ENCODE data around the gene TAS2R3.

TAS2R3 gene

DNA sequence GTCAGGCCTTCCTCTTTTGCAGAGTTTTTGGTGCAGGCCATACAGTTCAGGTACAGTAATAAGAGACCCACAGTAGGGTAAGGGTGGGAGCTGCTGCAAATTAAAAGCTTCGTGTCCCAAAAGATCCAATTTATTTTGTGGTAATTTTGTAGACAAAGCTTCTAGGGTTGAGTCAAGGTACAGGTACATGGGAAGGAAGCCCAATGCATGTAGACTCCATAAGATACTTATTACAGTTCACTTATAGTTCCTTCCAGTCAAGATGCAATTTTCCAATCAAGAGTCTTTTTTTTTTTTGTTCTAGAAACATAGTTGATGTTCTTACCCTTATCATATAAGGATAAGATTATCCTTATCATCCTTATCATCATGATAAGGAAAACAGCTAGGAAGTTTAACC lies 12.5 kb downstream of the TAS2R3 start, which contains the start of gene TAS2R4:
TAS2R4 (plus strand) TSS at position 301 of the 400 bp plus-strand sequence. CDS start 1,815 bp downstream, outside the sequence.
- Histone ChIP-seq H3K9ac (ENCODE audit: low read depth in 1 of 2, low read length in 2 of 2) (no peak within 1 kb of the TSS), H3K27ac (ENCODE audit: low read depth in 2 of 2, low read length in 2 of 2) (no peak within 1 kb of the TSS), H3K4me1 (ENCODE audit: control insufficient read depth in 2 of 2, insufficient read depth in 2 of 2, low read length in 2 of 2) (no peaks in the 10 kb centered on the region), H3K36me3 (ENCODE audit: control insufficient read depth in 2 of 2, insufficient read depth in 2 of 2, low read length in 2 of 2) (peaks cover 15 to 19% of the 10 kb centered on the region in 2 donors), H3K27me3 (ENCODE audit: control insufficient read depth in 2 of 2, insufficient read depth in 2 of 2, low read length in 2 of 2) (no peaks in the 10 kb centered on the region), H3K4me3 (ENCODE audit: low read length in 2 of 2) (no peak within 1 kb of the TSS), H3K9me3 (ENCODE audit: control insufficient read depth in 2 of 2, low read length in 2 of 2) (no peaks in the 10 kb centered on the region)

DNA sequence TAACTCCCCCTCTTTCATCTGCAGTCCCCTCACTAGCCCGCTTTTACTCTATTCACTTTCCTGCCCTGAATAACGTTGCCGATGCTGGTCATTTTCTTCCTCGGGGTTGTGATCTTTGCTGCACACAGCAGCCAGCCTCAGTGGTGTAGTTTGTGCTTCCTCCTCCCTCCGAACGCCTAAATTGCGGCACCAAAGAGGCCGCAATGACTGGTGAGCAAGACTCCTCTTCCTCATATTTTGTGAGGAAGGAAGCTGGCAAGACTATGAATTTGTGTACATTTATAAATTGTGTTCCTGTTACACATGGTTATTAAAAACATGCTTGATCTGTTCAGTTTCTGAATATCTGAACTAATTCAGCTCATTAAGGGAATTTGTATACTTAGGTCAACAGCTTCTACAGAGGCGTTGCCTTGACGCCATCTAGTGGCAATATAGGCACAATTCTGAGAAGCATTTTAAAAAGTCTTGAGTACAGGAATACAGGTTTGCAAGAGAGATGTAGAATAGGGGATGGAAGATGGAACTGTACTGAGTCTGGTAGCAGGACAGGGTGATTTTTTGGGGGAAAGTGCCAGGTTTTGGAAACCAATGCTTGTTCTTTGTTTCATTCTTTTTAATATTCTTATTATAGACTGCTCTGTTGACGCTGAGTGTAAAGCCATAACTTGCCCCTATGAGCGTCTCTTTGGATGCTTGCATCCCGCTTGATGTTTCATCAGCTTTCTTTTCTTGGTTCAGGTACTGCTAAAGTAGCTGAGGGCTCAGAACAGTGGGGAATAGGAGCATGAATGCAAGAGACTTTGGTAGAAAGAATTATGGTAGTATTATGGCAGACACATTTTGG lies 22.0 kb downstream of the TAS2R3 start:
- no peaks in the 10 kb centered on the region for H3K4me1 ChIP-seq (ENCODE audit: control insufficient read depth in 2 of 2, insufficient read depth in 2 of 2, low read length in 2 of 2)
- H3K4me3 ChIP-seq (ENCODE audit: low read length in 2 of 2), result no peak overlapping the region
- no peaks in the 10 kb centered on the region for H3K9me3 ChIP-seq (ENCODE audit: control insufficient read depth in 2 of 2, low read length in 2 of 2)
- no peak overlapping the region for H3K9ac ChIP-seq (ENCODE audit: low read depth in 1 of 2, low read length in 2 of 2)
- H3K27ac ChIP-seq (ENCODE audit: low read depth in 2 of 2, low read length in 2 of 2), result no peak overlapping the region
- H3K27me3 ChIP-seq (ENCODE audit: control insufficient read depth in 2 of 2, insufficient read depth in 2 of 2, low read length in 2 of 2), result no peaks in the 10 kb centered on the region
- peaks cover 2 to 3% of the 10 kb centered on the region in 2 donors for H3K36me3 ChIP-seq (ENCODE audit: control insufficient read depth in 2 of 2, insufficient read depth in 2 of 2, low read length in 2 of 2)

DNA sequence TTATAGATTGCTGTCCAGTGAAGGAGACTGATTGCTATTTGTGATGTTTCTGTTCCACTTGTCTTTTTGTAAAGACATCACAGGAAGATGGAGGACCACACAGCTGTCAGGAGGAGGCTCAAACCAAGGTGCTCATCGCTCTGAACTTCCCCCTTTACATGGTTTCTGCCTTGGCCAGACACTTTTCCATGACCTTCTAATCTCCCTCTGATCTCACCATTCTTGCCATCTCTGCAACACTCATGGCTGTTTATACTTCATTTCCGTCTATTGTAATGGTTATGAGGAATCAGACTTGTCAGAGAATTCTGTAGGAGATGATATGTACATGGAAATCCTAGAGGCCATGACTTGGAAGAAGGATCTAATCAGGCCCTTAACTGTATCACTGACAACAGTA lies 24.4 kb downstream of the TAS2R3 start:
- Histone ChIP-seq H3K9me3 (ENCODE audit: control insufficient read depth in 2 of 2, low read length in 2 of 2) (no peaks in the 10 kb centered on the region), H3K36me3 (ENCODE audit: control insufficient read depth in 2 of 2, insufficient read depth in 2 of 2, low read length in 2 of 2) (peaks cover 2 to 3% of the 10 kb centered on the region in 2 donors), H3K4me3 (ENCODE audit: low read length in 2 of 2) (no peak overlapping the region), H3K4me1 (ENCODE audit: control insufficient read depth in 2 of 2, insufficient read depth in 2 of 2, low read length in 2 of 2) (no peaks in the 10 kb centered on the region), H3K27ac (ENCODE audit: low read depth in 2 of 2, low read length in 2 of 2) (no peak overlapping the region), H3K9ac (ENCODE audit: low read depth in 1 of 2, low read length in 2 of 2) (no peak overlapping the region), H3K27me3 (ENCODE audit: control insufficient read depth in 2 of 2, insufficient read depth in 2 of 2, low read length in 2 of 2) (no peaks in the 10 kb centered on the region)

DNA sequence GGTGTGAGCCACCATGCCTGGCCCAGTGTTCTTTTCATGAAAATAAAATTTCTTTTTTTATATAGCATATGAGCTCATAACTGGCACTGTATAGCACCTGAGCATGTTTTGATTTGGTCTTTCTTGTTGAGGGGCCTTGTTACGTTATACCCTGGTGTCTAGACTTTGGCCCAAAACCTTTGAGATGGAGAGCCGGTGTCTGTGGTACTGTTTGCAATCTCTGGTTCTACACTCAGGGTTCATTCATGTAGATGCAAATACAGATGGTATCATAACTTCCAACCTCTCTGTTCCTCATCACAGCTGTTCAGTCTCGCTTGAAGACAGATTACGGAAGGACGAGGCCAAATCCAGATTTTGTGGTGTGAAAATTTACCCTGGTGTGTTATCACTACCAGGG lies 26.0 kb downstream of the TAS2R3 start, which contains the start of gene TAS2R5:
TAS2R5 (plus strand) TSS at position 301 of the 400 bp plus-strand sequence. CDS start 145 bp downstream, outside the sequence.
- Histone ChIP-seq H3K27me3 (ENCODE audit: control insufficient read depth in 2 of 2, insufficient read depth in 2 of 2, low read length in 2 of 2) (no peaks in the 10 kb centered on the region), H3K9ac (ENCODE audit: low read depth in 1 of 2, low read length in 2 of 2) (no peak within 1 kb of the TSS), H3K27ac (ENCODE audit: low read depth in 2 of 2, low read length in 2 of 2) (no peak within 1 kb of the TSS), H3K4me1 (ENCODE audit: control insufficient read depth in 2 of 2, insufficient read depth in 2 of 2, low read length in 2 of 2) (no peaks in the 10 kb centered on the region), H3K36me3 (ENCODE audit: control insufficient read depth in 2 of 2, insufficient read depth in 2 of 2, low read length in 2 of 2) (peaks cover 2 to 3% of the 10 kb centered on the region in 2 donors), H3K4me3 (ENCODE audit: low read length in 2 of 2) (no peak within 1 kb of the TSS), H3K9me3 (ENCODE audit: control insufficient read depth in 2 of 2, low read length in 2 of 2) (no peaks in the 10 kb centered on the region)

DNA sequence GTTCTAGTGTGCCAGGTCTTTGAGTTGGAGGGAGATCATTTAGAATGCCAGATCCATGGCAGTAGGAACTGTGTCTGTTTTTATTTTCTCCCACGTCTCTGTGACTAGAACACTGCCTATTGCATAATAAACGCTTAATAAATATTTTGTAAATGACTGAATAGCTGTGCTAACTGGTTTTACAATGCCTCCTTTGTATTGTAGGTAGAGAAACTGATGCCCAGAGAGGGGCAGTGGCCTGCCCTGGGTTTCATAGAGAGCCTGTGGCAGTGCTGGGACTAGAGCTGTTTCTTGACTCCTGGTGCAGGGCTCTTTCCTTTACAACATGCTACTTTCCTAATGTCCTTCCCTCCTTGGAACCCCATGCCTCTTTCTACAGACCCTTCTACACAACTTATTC lies 28.6 kb downstream of the TAS2R3 start:
- H3K36me3 ChIP-seq (ENCODE audit: control insufficient read depth in 2 of 2, insufficient read depth in 2 of 2, low read length in 2 of 2), result peaks cover 1 to 2% of the 10 kb centered on the region in 2 donors
- no peaks in the 10 kb centered on the region for H3K9me3 ChIP-seq (ENCODE audit: control insufficient read depth in 2 of 2, low read length in 2 of 2)
- H3K4me3 ChIP-seq (ENCODE audit: low read length in 2 of 2), result no peak overlapping the region
- no peaks in the 10 kb centered on the region for H3K4me1 ChIP-seq (ENCODE audit: control insufficient read depth in 2 of 2, insufficient read depth in 2 of 2, low read length in 2 of 2)
- no peak overlapping the region for H3K27ac ChIP-seq (ENCODE audit: low read depth in 2 of 2, low read length in 2 of 2)
- H3K27me3 ChIP-seq (ENCODE audit: control insufficient read depth in 2 of 2, insufficient read depth in 2 of 2, low read length in 2 of 2), result no peaks in the 10 kb centered on the region
- no peak overlapping the region for H3K9ac ChIP-seq (ENCODE audit: low read depth in 1 of 2, low read length in 2 of 2)
